Lower leg skin (tissue), 4 donors: ENCODE measurements around the gene LBHD1. TPM values are rescaled to one million over a fixed set of nuclear protein-coding genes. Genes with fewer than 3 reads are reported as not detected.

ENCODE experiments used
- DNase-seq, 2 donors: peaks; one replicate each; pipeline ENCODE4 v3.0.0-alpha.2; 2019; ENCODE audit warnings: low spot score in 2 of 2
- H3K4me3 ChIP-seq: fragments of 200-600 bp; sonication (generic); 2 replicates; pipeline ENCODE4 v1.5.1; 2017; ENCODE audit warnings: mild to moderate bottlenecking, low read depth; ENCODE audit not compliant: poor library complexity, severe bottlenecking
- CTCF ChIP-seq, 3 donors: fragments of 450-650 bp; IDR thresholded peaks; one replicate each; pipeline ENCODE4 v1.5.1; 2016; ENCODE audit warnings: antibody characterized with exemption in 3 of 3, mild to moderate bottlenecking in 3 of 3, moderate library complexity in 2 of 3
- POLR2A ChIP-seq, 2 donors: fragments of 450-650 bp; IDR thresholded peaks; one replicate each; pipeline ENCODE4 v1.6.1; 2016 to 2017; ENCODE audit warnings: antibody characterized with exemption in 2 of 2, mild to moderate bottlenecking in 1 of 2, moderate library complexity in 1 of 2
- WGBS, 2 donors: methylation state at CpG; one replicate each; pipeline ENCODE4 v1.1.5; 2018; 5-methylcytosine and 5-hydroxymethylcytosine counted together
- intact Hi-C: fragments of 100-400 bp; cut with DNase I; formaldehyde crosslinking; loops from one replicate; pipeline ENCODE4 v1.15.0; 2023; ENCODE audit warnings: low total_unique reads
- total RNA-seq, 4 donors: library from RNA; depleted of rRNA; stranded (reverse); fragments of >200 nt; gene quantifications; one replicate each; pipeline ENCODE4 v1.1.0, GENCODE V29; 2016

Gene LBHD1
- total RNA-seq, result 1 to 10 TPM; 2.5 to 4.6 (median 3.1) TPM

GRCh38 chr11:62671608-62672389 lies at the start of gene LBHD1, which contains the start of gene UQCC3:
LBHD1 (minus strand) TSS chr11:62672267; CDS start chr11:62670031, 2,236 bp downstream.
UQCC3 (plus strand) TSS chr11:62671673; CDS start chr11:62671746, 73 bp downstream.
- intact Hi-C loops, result no loop called here

GRCh38 chr11:62719302-62719978 lies 47.4 kb upstream of the LBHD1 start:
- 73 to 88% methylated on average over 2 of the region's 2 CpGs for WGBS, 2 donors

More at GRCh38 chr11:62671608-62672389, at the start of gene LBHD1, which contains the start of gene UQCC3:
- DNase-seq, result peak; percentile 65 to 95
- peak within 1 kb of the TSS; percentile 90 for H3K4me3 ChIP-seq
- TF ChIP-seq CTCF (IDR thresholded peaks at IDR 0.05) (no peak), POLR2A (IDR thresholded peaks at IDR 0.05) (no peak)
- WGBS, 2 donors, result 0 to 1% methylated on average over 46 to 47 of the region's 59 CpGs

GRCh38 chr11:62716816-62717215 lies 44.7 kb upstream of the LBHD1 start:
- WGBS, 2 donors, result 72 to 80% methylated on average over 11 of the region's 11 CpGs
- intact Hi-C loops, result no loop called here
- no peak for DNase-seq
- H3K4me3 ChIP-seq, result no peak overlapping the region
- no peak for TF ChIP-seq POLR2A (IDR thresholded peaks at IDR 0.05)
- TF ChIP-seq CTCF (IDR thresholded peaks at IDR 0.05), result no peak

More at GRCh38 chr11:62719302-62719978, 47.4 kb upstream of the LBHD1 start:
- DNase-seq, result no peak
- intact Hi-C loops, result no loop called here
- TF ChIP-seq CTCF (IDR thresholded peaks at IDR 0.05), result no peak
- no peak for TF ChIP-seq POLR2A (IDR thresholded peaks at IDR 0.05)
- no peak overlapping the region for H3K4me3 ChIP-seq

GRCh38 chr11:62716206-62716605 lies 44.1 kb upstream of the LBHD1 start:
- TF ChIP-seq CTCF (IDR thresholded peaks at IDR 0.05) (no peak), POLR2A (IDR thresholded peaks at IDR 0.05) (no peak)
- no peak for DNase-seq
- intact Hi-C loops, result no loop called here
- 85 to 88% methylated on average over 5 of the region's 5 CpGs for WGBS, 2 donors
- no peak overlapping the region for H3K4me3 ChIP-seq

GRCh38 chr11:62715150-62716130 lies 43.4 kb upstream of the LBHD1 start:
- intact Hi-C loops, result no loop called here
- no peak for TF ChIP-seq POLR2A (IDR thresholded peaks at IDR 0.05)
- TF ChIP-seq CTCF (IDR thresholded peaks at IDR 0.05), result no peak
- 81 to 88% methylated on average over 24 of the region's 24 CpGs for WGBS, 2 donors
- no peak overlapping the region for H3K4me3 ChIP-seq
- DNase-seq, result no peak
